HEK293T (cell line): ENCODE data around the gene TGFBR3L.
A peak's percentile ranks its signal among the peaks of the same experiment; 100 is the strongest.

Experiments used
- CTCF ChIA-PET: fragments of 350-600 bp; formaldehyde crosslinking; extraction: SDS; loops from one replicate; lab custom pipeline; 2021; ENCODE audit warnings: antibody characterized with exemption, inconsistent platforms; lab: Yijun Ruan, JAX
- POLR2A ChIA-PET: fragments of 350-600 bp; formaldehyde crosslinking; extraction: SDS; loops from one replicate; lab custom pipeline; 2020; ENCODE audit warnings: antibody characterized with exemption, inconsistent platforms; lab: Yijun Ruan, JAX
- DNase-seq: peaks from one replicate; pipeline ENCODE4 v3.0.0; 2012; ENCODE audit warnings: mixed read lengths; ENCODE audit errors: extremely low spot score
- ARNT ChIP-seq: fragments of 450-650 bp; IDR thresholded peaks from 2 replicates; pipeline ENCODE4 v1.6.1; 2017; ENCODE audit warnings: mild to moderate bottlenecking
- CTBP1 ChIP-seq: fragments of 450-650 bp; IDR thresholded peaks from 2 replicates; pipeline ENCODE4 v1.6.1; 2016; ENCODE audit warnings: borderline replicate concordance
- ELF4 ChIP-seq: fragments of 450-650 bp; IDR thresholded peaks from 2 replicates; pipeline ENCODE4 v1.6.1; 2017; ENCODE audit warnings: antibody characterized with exemption
- FOXA1 ChIP-seq: fragments of 450-650 bp; IDR thresholded peaks from 2 replicates; pipeline ENCODE4 v1.6.1; 2016; ENCODE audit warnings: mild to moderate bottlenecking
- FOXK2 ChIP-seq: fragments of 450-650 bp; IDR thresholded peaks from 2 replicates; pipeline ENCODE4 v1.6.1; 2016; ENCODE audit warnings: mild to moderate bottlenecking
- FOXM1 ChIP-seq: fragments of 450-650 bp; IDR thresholded peaks from 2 replicates; pipeline ENCODE4 v1.6.1; 2017; ENCODE audit warnings: mild to moderate bottlenecking, borderline replicate concordance
- HDGF ChIP-seq: fragments of 450-650 bp; IDR thresholded peaks from 2 replicates; pipeline ENCODE4 v1.6.1; 2017; ENCODE audit warnings: antibody characterized with exemption, borderline replicate concordance
- L3MBTL2 ChIP-seq: fragments of 450-650 bp; conservative IDR thresholded peaks from 2 replicates; pipeline ENCODE4 v1.6.1; 2016; ENCODE audit warnings: mild to moderate bottlenecking
- LEF1 ChIP-seq: fragments of 450-650 bp; IDR thresholded peaks from 2 replicates; pipeline ENCODE4 v1.6.1; 2017; ENCODE audit warnings: mild to moderate bottlenecking, borderline replicate concordance
- NFRKB ChIP-seq: fragments of 450-650 bp; IDR thresholded peaks from 2 replicates; pipeline ENCODE4 v1.6.1; 2016; ENCODE audit warnings: mild to moderate bottlenecking, moderate library complexity
- SP1 ChIP-seq: fragments of 450-650 bp; IDR thresholded peaks from 2 replicates; pipeline ENCODE4 v1.6.1; 2017
- SUZ12 ChIP-seq: fragments of 450-650 bp; IDR thresholded peaks from 2 replicates; pipeline ENCODE4 v1.6.1; 2016; ENCODE audit warnings: mild to moderate bottlenecking
- TARDBP ChIP-seq: fragments of 450-650 bp; IDR thresholded peaks from 2 replicates; pipeline ENCODE4 v1.6.1; 2016
- ZNF384 ChIP-seq: fragments of 450-650 bp; IDR thresholded peaks from 2 replicates; pipeline ENCODE4 v1.6.1; 2016
- TF ChIP-seq, protein P1 (sequence below): fragments of 450-650 bp; IDR thresholded peaks from 2 replicates; pipeline ENCODE4 v1.6.1; 2016

The TGFBR3L gene

DNA sequence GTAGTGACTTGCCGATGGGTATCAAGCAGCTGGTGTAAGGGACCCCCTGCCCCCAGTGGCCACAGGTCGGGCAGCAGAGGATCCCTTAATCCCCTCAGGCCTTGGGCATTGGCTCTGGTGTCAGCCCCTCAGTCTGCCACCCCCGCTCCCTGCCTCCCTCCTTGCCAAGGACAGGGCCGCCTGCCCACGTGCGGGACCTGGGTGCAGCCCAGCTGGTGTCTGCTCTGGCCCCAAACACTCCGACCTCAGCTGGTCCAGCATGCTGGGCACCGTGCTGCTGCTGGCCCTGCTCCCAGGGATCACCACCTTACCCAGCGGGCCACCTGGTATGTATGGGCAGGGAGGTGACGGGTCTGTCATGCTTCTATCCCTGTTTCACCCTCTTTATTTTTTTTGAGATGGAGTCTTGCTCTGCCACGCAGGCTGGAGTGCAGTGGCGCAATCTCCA is at the start of gene TGFBR3L:
Gene TGFBR3L (plus strand): TSS at position 233 of the 448 bp plus-strand sequence.
- ChIA-PET CTCF (no interaction called here), POLR2A (interaction anchor here (0.8 kb wide), 1 partner anchor 11 kb away, joined by 5 read pairs; the partner anchor contains the start of gene MAP2K7)
- no peak for DNase-seq
- TF ChIP-seq FOXK2 (no peak), TARDBP (no peak), L3MBTL2 (no peak), SP1 (no peak), ARNT (no peak), ELF4 (no peak), NFRKB (no peak), SUZ12 (no peak), FOXA1 (no peak)

DNA sequence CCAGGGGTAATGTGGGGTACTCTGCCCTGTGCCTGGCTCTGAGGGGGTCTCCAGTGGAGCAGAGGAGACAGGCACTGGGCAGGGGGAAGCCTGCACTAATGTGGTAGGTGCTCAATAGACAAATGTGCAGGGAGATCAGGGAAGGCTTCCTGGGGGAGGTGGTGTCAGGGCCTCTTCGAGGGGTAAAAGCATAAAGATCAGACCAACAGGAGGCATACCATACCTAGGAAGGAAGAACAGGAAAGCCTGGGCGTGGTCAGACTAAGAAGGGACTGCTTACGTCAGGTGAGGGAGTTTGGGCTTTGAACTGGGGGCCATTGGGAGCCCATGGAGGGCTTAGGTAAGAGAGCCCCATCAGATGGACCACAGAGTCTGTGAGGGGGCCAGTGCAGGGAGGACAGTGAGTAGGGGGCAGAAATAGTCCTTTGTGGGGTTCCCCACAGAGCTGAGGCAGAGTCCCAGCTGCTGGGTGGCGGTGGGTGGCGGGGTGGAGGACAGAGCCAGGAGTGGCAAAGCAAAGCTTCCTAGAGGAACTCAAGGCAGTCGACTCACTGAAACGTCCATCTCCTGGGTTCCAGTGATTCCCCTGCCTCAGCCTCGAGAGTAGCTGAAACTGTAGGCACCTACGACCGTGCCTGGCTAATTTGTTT is 49.2 kb upstream of the TGFBR3L start:
- CTCF ChIA-PET, result no interaction called here
- DNase-seq, result no peak
- POLR2A ChIA-PET, result interaction anchor here (0.9 to 1.2 kb wide), 2 partner anchors 38 kb away, joined by 3 read pairs; partner anchors contain the start of gene MAP2K7
- TF ChIP-seq FOXA1 (no peak), NFRKB (no peak), ZNF384 (no peak), FOXK2 (no peak), FOXM1 (no peak)

DNA sequence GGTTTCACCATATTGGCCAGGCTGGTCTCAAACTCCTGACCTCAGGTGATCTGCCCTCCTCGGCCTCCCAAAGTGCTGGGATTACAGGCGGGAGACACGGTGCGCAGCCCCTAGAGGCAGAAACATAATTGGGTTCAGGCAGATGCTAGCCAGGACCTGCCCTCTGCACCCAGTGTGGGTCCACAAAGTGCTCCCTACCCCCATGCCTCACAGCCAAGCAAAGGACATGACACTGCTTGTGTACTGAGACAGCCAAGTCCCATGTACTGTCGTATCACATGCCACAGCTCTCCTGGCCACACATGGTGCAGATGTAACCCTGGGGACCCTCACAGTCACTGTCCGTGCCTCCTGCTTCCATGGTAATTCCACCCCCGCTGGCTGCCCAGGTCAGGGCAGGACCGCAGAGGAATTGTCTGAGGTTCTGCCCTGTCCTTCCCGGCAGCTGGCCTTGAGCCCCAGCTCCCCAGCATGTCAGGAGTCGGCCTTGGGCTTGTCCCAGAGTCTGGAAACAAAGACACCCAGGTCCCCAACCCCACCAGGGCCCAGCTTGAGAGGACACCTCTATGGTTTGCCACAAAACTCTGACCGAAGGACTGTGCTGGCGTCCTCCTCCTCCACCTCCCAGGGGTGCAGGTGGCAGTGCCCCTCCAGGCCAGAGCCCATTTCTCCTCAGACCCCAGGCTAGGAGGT is 48.1 kb upstream of the TGFBR3L start:
- ChIA-PET CTCF (interaction anchor here (1.4 kb wide), 1 partner anchor 14 kb away, joined by 4 read pairs; no protein-coding TSS in a partner anchor), POLR2A (interaction anchor here (0.9 kb wide), 1 partner anchor 37 kb away, joined by 3 read pairs; the partner anchor contains the start of gene MAP2K7)
- no peak for TF ChIP-seq HDGF
- TF ChIP-seq FOXK2, result no peak
- no peak for TF ChIP-seq SUZ12
- TF ChIP-seq CTBP1, result no peak
- TF ChIP-seq, protein P1, sequence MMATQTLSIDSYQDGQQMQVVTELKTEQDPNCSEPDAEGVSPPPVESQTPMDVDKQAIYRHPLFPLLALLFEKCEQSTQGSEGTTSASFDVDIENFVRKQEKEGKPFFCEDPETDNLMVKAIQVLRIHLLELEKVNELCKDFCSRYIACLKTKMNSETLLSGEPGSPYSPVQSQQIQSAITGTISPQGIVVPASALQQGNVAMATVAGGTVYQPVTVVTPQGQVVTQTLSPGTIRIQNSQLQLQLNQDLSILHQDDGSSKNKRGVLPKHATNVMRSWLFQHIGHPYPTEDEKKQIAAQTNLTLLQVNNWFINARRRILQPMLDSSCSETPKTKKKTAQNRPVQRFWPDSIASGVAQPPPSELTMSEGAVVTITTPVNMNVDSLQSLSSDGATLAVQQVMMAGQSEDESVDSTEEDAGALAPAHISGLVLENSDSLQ, result no peak
- TF ChIP-seq LEF1, result no peak
- no peak for TF ChIP-seq SP1
- TF ChIP-seq L3MBTL2, result no peak
- TF ChIP-seq ELF4, result no peak
- no peak for TF ChIP-seq FOXA1
- TF ChIP-seq ZNF384, result no peak
- no peak for TF ChIP-seq TARDBP
- no peak for TF ChIP-seq NFRKB
- TF ChIP-seq ARNT, result no peak
- no peak for TF ChIP-seq FOXM1
- no peak for DNase-seq

DNA sequence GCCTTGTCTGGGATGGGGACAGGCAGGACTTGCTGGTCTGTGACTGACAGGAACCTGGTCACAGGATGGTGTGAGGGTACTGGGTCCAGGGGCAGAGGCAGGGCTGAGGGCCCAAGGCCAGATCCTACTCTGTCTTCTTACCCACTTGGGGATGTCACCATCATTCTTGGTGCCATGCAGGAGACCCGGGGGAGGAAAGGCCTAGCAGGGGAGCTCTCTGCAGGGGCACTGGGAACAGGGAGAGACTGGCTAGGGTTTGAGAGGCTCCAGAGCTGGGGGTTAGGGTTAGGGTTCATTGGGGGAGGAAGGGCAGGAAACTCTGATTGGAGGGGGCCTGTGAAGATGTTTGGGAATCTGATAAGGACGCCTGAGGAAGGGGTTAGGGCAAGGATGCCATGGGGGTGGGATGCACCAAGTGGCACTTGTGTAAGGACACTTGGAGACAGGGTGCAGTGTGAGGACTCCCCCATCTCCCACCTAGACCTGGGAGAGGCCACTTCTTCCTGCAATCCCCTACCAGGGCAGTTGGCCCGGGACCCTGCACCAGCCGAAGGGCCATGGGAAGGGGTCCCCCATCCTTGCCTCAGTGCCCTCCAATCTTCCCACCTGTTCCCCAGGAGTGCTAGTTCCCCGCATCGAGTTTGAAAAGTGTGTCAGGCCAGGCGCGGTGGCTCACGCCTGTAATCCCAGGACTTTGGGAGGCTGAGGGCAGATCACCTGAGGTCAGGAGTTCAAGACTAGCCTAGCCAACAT is 47.4 kb upstream of the TGFBR3L start:
- POLR2A ChIA-PET, result no interaction called here
- no peak for TF ChIP-seq FOXM1
- CTCF ChIA-PET, result interaction anchor here (1.4 kb wide), 1 partner anchor 15 kb away, joined by 4 read pairs; no protein-coding TSS in a partner anchor
- no peak for DNase-seq

DNA sequence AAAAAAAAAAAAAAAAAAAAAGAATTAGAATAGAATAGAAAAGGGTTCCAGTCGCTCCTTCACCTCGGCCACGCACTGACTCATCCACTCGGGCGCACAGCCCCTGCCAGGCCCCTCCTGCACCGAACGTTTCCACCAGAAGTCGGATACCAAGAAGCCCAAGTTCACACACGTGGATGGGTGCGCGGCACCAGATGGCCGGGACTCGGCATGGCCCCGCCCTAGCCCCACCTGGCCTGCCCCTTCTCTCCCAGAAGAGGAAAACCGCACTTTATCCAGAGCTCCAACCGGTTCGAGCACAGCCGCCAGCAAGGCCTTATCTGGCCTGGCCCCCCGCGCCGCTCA is 46.3 kb upstream of the TGFBR3L start:
- DNase-seq, result no peak
- POLR2A ChIA-PET, result interaction anchor here (0.9 to 2.0 kb wide), 6 partner anchors 11 to 645 kb away, joined by 3 to 18 read pairs (median 14); partner anchors contain the start of genes LRRC8E, MAP2K7, SNAPC2 and TIMM44
- CTCF ChIA-PET, result interaction anchor here (0.5 to 2.0 kb wide), 11 partner anchors 10 to 216 kb away, joined by 3 to 19 read pairs (median 5); partner anchors contain the start of genes SNAPC2 and TIMM44
- TF ChIP-seq L3MBTL2 (no peak; the same call in 1 of the 2 replicates), HDGF (no peak), SP1 (no peak)

DNA sequence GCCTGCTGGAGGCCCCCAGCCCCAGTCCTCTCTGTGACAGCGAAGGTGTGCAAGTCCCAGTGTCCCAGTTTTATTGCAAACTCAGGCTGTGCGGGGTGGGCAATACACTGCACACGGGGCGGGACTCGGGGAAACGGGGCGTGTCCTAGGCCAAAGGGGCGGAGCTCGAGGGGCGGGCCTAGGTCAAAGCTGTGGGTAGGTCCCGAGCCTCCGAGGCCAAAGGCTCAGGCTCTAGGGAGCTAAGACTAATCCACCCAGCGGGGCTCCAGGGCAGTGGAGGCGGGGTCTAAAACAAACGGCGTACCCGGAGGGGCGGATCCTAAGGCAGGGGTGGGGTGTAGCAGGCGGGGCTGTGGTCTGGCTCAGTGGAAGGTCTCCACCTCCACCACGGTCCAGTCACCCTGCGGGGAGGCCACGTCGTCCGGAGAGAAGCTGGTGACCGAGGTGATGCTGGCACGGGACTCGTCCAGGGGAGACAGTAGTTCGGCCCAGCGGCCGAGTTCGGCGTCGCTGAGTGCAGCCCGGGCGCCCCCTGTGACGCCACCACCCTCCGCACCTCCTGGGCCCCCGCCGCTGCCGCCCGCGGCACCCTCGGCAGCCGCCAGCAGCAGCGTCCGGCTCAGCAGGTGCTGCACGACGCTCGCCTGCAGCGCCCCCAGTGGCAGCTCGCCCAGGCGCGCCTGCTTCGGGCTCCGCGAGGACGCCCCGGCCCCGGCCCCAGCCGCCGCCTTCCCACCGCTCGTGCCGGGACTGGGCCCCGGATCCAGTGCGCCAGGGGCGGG is 45.8 kb upstream of the TGFBR3L start:
- peak; percentile 88 for DNase-seq
- ChIA-PET POLR2A (interaction anchor here (0.6 to 2.0 kb wide), 10 partner anchors 12 to 645 kb away, joined by 3 to 18 read pairs (median 5); partner anchors contain the start of genes EVI5L, LRRC8E, MAP2K7 and SNAPC2), CTCF (interaction anchor here (0.5 to 2.0 kb wide), 21 partner anchors 9 to 362 kb away, joined by 3 to 19 read pairs (median 5); partner anchors contain the start of genes LRRC8E, MAP2K7, MCOLN1 and SNAPC2)
- TF ChIP-seq LEF1 (no peak), SP1 (peak; percentile 35; the same call in 1 of the 2 replicates), FOXM1 (no peak), FOXA1 (no peak)
